Midbrain (tissue), 1 donor: Measurements from ENCODE around the gene ALPI.

Source experiments
- DNase-seq: peaks from one replicate; lab custom pipeline; 2025; lab: John Stamatoyannopoulos, UW

ALPI gene

DNA sequence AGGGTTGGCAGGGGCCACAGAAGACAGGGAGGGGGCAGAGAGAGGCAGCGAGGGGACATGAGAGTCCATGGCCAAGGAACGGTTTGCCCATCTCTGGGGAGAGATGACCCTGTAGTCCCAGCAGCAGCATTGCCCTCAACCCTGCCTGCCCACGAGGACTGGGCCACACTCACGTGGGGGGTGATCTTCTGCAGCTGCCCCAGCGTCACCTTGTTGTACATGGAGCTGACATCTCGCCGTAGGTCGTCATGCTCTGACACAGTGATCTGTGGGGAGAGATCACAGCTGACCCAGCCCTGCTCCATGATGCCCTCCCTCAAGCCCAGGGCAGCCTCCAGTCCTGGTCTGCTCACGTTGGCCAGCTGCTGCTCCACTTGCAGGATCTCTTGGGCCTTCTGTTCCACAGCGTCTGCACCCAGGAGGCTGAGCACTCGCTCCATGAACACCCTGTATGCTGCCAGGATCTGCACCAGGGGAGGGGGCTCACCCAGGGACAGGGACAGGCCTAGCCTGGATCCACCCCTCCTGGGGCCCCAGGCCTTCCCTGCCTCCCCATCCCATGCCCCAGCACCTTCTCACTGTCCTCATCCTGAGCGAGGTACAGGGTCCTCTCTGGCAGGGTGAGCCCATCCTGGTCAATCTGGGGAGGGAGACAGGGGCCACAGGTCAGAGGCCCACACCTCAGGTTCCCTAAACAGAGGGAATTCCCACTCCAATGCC is 28.8 kb downstream of the ALPI start:
- no peak for DNase-seq

GRCh38 chr2:232485348-232485756 is 29.4 kb downstream of the ALPI start:
- DNase-seq = no peak

- no peak for DNase-seq
Measured at GRCh38 chr2:232485757-232486557, 30.0 kb downstream of the ALPI start.

- no peak for DNase-seq
Measured at GRCh38 chr2:232486558-232487384, 30.8 kb downstream of the ALPI start.

GRCh38 chr2:232487385-232488096 is 31.6 kb downstream of the ALPI start, which contains the start of gene ECEL1:
Gene ECEL1, minus strand, starts transcription at chr2:232487834. Its CDS starts 1,181 bp downstream, at chr2:232486653.
- DNase-seq = no peak

DNA sequence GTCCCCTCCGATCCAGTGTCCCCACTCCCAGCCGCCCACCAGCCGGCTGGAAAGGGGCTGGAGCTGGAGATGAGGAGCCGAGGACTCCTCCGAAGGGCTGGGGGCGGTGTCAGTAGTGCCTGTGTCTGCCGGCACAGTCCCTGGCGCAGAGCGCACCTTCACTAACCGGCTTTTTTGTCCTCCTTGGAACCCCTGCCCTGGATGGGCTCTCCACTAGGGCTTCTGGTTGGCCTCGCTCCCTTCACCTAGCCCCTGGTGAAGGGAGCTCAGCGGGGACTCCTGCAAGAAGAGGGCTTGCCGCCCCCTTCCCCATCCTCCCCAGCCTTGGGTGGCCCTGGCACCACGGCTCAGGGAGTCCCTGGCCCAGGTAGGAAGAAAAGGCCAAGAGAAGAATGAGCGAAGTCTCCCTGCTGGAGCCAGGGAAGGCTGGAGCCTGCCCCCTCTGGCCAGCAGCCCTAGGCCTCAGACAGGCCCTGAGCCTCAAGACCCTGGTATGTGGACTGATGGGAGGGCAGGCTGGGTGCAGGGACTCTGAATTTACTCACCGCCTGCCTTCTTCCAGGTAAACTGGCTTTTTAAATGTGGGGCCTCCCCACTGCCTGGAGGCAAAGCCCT is 32.3 kb downstream of the ALPI start:
- no peak for DNase-seq

- no peak for DNase-seq
Measured at GRCh38 chr2:232488721-232489300, 32.9 kb downstream of the ALPI start.

DNA sequence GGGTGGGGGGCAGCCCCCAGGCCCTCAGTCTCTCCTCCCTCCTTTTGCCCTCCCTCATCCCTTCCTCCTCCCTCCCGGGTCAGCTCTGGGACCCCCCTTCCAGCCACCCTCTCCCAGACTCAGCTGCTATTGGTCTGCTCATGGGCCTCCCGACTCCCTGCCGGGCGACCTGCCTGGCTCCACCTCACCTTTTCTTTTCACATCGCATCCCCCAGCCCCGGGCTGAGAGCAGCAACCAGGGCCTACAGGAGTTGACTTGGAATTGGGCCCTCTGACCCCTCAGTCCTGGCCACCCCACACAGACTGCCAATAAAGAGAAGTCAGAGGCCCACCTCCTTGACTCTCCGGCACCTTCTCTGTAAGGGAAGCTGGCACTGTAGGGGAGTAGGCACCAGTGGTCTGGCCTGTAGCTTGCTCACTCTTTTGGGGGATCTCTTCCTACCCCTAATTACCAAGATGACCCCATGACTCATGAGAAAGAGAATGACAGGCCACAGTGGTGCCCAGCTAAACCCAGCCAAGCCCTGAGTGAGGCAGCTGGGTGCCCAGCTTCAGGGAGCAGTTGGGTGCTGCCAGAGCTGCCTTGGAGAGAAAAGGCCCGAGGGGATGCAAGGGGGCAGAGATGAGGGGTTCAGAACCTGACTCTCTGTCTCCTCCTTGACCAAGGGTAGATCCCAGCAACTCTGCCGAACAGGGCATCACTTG is 33.7 kb downstream of the ALPI start:
- no peak for DNase-seq

DNA sequence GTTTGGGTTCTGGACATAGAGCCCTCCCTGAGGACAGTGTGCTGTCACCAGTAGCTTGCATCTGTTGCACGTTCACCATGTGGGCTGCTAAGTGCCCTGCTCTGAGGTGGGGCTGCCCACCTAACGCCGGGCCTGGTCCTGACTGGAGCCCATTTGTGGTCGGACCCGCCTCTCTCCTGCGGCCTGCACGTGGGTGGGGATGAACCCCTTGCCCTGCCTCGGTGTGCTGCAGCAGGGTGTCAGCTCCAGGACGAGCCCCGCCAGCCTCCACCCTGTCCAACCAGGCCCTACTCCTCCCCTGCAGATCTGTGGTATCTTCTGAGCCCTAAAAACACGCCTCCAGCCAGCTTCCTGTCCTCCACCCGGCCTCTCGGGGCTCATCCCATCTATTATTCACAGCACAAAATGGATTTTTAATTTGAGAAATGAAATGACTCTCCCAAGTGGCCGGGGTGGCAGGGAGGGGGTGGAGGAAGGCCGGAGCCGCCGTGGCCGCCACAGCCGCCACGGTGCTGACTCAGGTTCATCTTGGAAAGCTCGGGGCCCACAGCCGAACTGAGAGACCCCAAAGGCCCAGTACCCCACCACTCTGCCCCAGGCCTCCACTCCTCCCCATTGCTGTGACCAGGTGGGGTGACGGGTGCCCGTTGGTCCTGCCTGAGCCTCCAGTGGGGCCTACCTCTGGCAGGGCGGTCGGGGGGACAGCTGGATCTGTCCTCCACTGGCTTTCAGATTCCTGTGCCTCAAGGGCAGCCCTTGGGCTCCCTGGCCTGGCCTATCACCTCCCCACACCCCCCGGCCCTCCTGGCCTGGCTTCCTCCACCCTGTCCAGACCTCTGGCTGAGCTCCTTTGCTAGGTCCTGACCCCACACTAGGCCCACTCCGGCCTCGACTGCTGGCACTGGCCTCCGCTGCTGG is 34.5 kb downstream of the ALPI start:
- no peak for DNase-seq

GRCh38 chr2:232491139-232491780 is 35.3 kb downstream of the ALPI start:
- no peak for DNase-seq

DNA sequence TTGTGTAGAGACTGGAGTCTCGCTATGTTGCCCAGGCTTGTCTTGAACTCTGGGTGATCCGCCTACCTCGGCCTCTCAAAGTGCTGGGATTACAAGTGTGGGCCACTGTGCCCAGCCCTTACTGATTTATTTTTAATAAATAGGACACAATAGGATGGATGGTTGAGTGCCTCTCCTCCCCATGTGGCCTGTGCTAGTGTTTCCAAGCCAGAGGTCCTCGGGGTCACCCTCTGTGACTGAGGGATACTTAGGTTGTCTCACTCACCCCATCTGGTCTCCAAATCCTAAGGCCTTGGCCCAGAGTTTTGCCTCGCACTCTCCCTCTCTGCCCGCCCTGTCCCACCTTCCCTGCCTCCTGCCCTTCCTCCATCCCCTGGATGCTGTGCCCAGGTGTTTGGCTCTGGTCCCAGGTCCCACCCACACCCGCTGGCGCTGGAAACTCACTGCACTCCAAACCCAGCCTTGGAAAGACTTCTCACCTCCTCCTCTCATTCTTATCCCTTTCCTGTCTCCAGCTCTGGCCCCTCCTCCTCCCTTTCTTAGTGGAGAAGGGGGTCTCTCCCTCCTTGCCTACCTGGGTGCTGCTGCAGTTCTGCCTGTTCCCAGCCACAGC is 36.4 kb downstream of the ALPI start:
- DNase-seq = no peak

GRCh38 chr2:232492963-232493700 is 37.2 kb downstream of the ALPI start:
- no peak for DNase-seq

GRCh38 chr2:232493701-232494474 is 37.9 kb downstream of the ALPI start:
- DNase-seq = no peak

GRCh38 chr2:232494542-232494941 is 38.6 kb downstream of the ALPI start:
- no peak for DNase-seq

DNA sequence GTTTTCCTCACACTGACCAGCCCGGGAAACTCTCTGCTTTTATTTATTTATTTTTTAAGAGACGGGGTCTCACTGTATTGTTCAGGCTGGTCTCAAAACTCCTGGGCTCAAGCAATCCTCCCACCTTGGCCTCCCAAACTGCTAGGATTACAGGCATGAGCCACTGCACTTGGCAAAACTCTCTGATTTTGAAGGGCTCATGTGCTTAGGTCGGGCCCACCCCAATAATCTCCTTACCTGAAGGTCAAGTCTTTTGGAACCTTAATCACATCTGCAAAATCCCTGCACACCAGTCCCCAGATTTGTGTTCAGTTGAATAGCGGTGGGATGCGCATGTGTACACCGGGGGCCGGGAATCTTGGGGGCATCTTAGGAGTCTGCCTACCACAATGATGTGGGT is 39.3 kb downstream of the ALPI start:
- DNase-seq = no peak

- no peak for DNase-seq
Measured at GRCh38 chr2:232496501-232497270, 40.7 kb downstream of the ALPI start.
